Activated CD8-positive, alpha-beta memory T cell treated with anti-CD3 and anti-CD28 coated beads, Interleukin-2, amount 10 ng/mL, durations not matched to agents 7 days and 5 days (primary cell): ENCODE results near the gene POLR3E. TPM values are rescaled to one million over a fixed set of nuclear protein-coding genes. Genes with fewer than 3 reads are reported as not detected.
A peak's percentile ranks its signal among the peaks of the same experiment; 100 is the strongest.
"Not testable (repeated sequence)": the region's sequence is repeated elsewhere in the genome, so short reads cannot be mapped to it uniquely, and the experiment has no call there.

Experiments
- ATAC-seq: fragments of 150-1000 bp; cut with Tn5 transposase; one replicate; pipeline ENCODE4 v1.10.0; 2021; ENCODE audit warnings: moderate library complexity
- CTCF ChIA-PET: fragments of 350-600 bp; sonication (Branson Sonifier 250); formaldehyde crosslinking; loops from one replicate; lab custom pipeline; 2021; ENCODE audit warnings: antibody characterized with exemption; lab: Charles Lee
- DNase-seq: peaks from one replicate; pipeline ENCODE4 v3.0.0-alpha.2; 2020
- H3K27ac Mint-ChIP-seq: one replicate; pipeline ENCODE4 v1.8.0; 2021; ENCODE audit warnings: mild to moderate bottlenecking, mixed read lengths
- H3K27me3 Mint-ChIP-seq: one replicate; pipeline ENCODE4 v1.8.0; 2021; ENCODE audit warnings: mixed read lengths
- H3K36me3 Mint-ChIP-seq: one replicate; pipeline ENCODE4 v1.8.0; 2021; ENCODE audit warnings: mild to moderate bottlenecking, mixed read lengths
- H3K4me1 Mint-ChIP-seq: one replicate; pipeline ENCODE4 v1.8.0; 2021; ENCODE audit warnings: mixed read lengths
- H3K4me3 Mint-ChIP-seq: one replicate; pipeline ENCODE4 v1.8.0; 2021; ENCODE audit warnings: mild to moderate bottlenecking, moderate library complexity, mixed read lengths
- H3K9me3 Mint-ChIP-seq: one replicate; pipeline ENCODE4 v1.8.0; 2022; ENCODE audit warnings: low read depth, mixed read lengths
- total RNA-seq, 2 experiments: library from RNA; stranded (reverse); gene quantifications; one replicate each; pipeline ENCODE4 v1.2.3, GENCODE V29; 2021

Gene POLR3E
- total RNA-seq, 2 experiments from 2014 or later: 56.5 to 88.0 TPM

DNA sequence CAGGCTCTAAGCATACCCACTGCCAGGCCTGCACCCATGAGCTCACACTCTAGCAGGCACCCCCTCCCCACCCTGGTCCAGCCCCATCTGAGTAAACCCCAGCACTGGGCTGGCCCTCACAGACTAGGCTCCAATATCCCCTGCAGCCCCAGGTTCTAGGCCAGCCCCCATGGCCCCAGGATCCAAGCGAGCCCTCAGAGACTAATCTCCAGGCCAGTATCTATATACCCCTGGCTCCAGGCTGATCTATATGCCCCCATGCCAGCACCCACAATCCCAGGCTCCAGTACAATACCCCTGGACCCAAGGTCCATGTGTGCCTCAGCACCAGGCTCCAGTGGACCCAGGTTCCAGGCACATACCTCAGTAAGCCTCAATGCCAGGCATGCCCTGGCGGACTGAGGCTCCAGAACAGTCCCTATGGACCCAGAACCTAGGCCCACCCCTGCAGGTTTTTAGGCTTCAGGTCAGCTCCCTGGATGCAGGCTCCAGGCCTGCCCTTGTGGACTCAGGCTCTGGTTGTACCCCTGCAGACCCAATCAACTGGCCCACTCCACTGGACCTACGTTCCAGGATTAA lies 38.5 kb downstream of the POLR3E start:
- Mint-ChIP-seq H3K36me3 (peaks cover 81% of the 10 kb centered on the region), H3K9me3 (peaks cover 24% of the 10 kb centered on the region), H3K27ac (no peak overlapping the region), H3K27me3 (no peaks in the 10 kb centered on the region), H3K4me3 (no peak overlapping the region), H3K4me1 (peaks cover 6% of the 10 kb centered on the region)
- DNase-seq (no peak), ATAC-seq (no peak)
- CTCF ChIA-PET: no interaction called here

DNA sequence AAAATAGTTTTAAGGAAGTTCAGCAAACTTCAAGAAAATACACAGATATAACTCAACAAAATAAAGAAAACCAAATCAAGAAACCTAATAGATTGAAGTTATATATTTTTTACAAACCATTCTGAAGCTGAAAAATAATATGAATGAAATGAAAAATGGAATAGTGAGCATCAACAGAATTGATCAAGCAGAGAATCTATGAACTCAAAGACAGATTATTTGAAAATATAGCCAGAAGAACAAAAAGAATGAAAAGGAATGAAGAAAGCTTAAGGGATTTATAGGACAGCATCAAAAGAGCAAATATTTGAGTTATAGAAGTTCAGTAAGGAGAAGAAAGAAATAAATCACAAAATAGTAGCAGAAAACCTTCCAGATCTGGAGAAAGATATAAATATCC lies 39.4 kb downstream of the POLR3E start:
- Mint-ChIP-seq H3K4me1 (peaks cover 6% of the 10 kb centered on the region), H3K36me3 (peaks cover 84% of the 10 kb centered on the region), H3K9me3 (peaks cover 24% of the 10 kb centered on the region), H3K4me3 (no peak overlapping the region), H3K27ac (no peak overlapping the region), H3K27me3 (no peaks in the 10 kb centered on the region)
- DNase-seq (no peak), ATAC-seq (no peak)
- CTCF ChIA-PET: interaction anchor here (1.1 to 1.5 kb wide), 2 partner anchors 15 to 18 kb away, joined by 5 to 8 read pairs; no protein-coding TSS in a partner anchor

DNA sequence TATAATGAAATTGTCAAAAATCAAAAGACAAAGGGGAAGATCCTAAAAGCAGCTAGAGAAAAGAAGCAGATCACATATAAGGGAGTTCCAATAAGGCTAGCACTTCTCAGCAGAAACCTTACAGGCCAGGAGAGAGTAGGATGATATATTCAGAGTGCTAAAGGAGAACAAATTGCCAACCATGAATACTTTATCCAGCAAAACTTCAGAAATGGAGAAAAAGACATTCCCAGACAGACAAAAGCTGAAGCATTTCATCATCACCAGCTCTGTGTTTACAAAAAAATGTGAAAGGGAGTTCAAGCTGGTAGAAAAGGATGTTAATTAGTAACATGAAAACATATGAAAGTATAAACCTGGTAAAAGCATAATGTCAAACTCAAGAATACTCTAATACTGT lies 39.8 kb downstream of the POLR3E start:
- Mint-ChIP-seq H3K27me3 (no peaks in the 10 kb centered on the region), H3K4me3 (no peak overlapping the region), H3K27ac (no peak overlapping the region), H3K36me3 (peaks cover 84% of the 10 kb centered on the region), H3K9me3 (peaks cover 24% of the 10 kb centered on the region), H3K4me1 (peaks cover 6% of the 10 kb centered on the region)
- CTCF ChIA-PET: interaction anchor here (1.1 to 1.6 kb wide), 3 partner anchors 16 to 60 kb away, joined by 3 to 8 read pairs (median 5); no protein-coding TSS in a partner anchor
- ATAC-seq: no peak
- DNase-seq: no peak

DNA sequence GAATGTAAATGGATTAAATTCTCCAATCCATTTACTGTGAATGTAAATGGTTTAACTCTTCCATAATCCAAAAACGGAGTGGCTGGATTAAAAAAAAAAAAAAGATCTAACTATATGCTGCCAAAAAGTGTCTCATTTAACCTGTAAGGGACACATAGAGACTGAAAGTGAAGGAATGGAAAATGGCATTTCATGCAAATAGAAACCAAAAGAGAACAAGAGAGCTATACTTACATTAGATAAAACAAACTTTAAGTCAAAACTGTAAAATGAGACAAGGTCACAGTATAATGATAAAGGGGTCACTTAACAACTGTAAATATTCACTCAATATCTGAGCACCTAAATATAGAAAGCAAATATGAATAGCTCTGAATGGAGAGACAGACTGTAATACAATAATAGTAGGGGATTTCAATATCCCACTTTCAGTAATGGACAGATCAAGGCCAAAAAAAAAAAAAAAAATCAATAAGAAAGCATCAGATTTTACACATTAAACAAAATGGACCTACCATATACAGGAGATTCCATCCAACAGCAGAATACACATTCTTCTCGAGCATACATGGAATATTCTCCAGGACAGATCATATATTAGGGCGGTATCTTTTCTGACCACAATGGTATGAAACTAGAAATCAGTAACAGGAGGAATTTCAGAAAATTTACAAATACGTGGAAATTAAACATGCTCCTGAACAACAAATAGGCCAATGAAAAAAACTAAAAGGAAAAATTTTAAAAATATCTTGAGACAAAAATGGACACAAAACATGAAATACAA lies 40.8 kb downstream of the POLR3E start:
- H3K27me3 Mint-ChIP-seq: no peaks in the 10 kb centered on the region
- peaks cover 6% of the 10 kb centered on the region for H3K4me1 Mint-ChIP-seq
- peaks cover 24% of the 10 kb centered on the region for H3K9me3 Mint-ChIP-seq
- ATAC-seq (no peak), DNase-seq (no peak)
- no peak overlapping the region for H3K27ac Mint-ChIP-seq
- H3K36me3 Mint-ChIP-seq: peaks cover 86% of the 10 kb centered on the region
- H3K4me3 Mint-ChIP-seq: no peak overlapping the region
- CTCF ChIA-PET: interaction anchor here (0.6 to 1.6 kb wide), 5 partner anchors 17 to 78 kb away, joined by 3 to 8 read pairs (median 3); no protein-coding TSS in a partner anchor

DNA sequence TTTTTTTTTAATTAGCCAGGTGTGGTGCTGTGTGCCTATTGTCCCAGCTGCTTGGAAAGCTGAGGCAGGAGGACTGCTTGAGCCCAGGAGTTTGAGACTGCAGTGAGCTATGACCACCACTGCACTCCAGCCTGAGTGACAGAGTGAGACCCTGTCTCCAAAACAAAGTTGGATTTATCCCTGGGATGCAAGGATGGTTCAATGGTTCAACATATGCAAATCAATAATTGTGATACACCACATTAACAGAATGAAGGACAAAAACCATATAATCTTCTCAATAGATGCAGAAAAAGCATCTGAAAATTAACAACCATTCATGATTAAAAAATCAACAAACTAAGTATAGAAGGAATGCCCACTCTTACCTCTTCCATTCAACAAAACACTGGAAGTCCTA lies 43.7 kb downstream of the POLR3E start:
- Mint-ChIP-seq H3K9me3 (peaks cover 24% of the 10 kb centered on the region), H3K4me1 (peaks cover 6% of the 10 kb centered on the region), H3K27me3 (no peaks in the 10 kb centered on the region), H3K4me3 (no peak overlapping the region), H3K36me3 (peaks cover 70% of the 10 kb centered on the region), H3K27ac (no peak overlapping the region)
- CTCF ChIA-PET: no interaction called here
- DNase-seq (no peak), ATAC-seq (no peak)

DNA sequence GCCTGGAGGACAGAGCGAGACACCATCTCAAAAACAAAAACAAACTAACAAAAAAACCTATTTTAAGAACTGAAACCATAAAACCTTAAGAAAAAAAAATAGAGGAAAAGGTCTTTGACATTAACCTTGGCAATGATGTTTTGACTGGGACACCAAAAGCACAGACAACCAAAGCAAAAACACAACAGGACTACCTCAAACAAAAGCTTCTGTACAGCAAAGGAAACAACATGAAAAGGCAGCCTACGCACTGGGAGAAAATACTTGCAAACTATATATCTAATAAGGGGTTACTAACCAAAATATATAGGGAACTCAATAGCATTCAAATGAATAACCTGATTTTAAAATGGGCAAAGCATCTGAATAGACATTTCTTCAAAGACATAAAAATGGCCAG lies 44.9 kb downstream of the POLR3E start:
- Mint-ChIP-seq H3K36me3 (peaks cover 70% of the 10 kb centered on the region), H3K27me3 (no peaks in the 10 kb centered on the region), H3K27ac (no peak overlapping the region), H3K4me1 (peaks cover 6% of the 10 kb centered on the region), H3K4me3 (no peak overlapping the region), H3K9me3 (peaks cover 14% of the 10 kb centered on the region)
- no peak for ATAC-seq
- CTCF ChIA-PET: interaction anchor here (1.0 kb wide), 1 partner anchor 12 kb away, joined by 3 read pairs; no protein-coding TSS in a partner anchor
- DNase-seq: no peak

DNA sequence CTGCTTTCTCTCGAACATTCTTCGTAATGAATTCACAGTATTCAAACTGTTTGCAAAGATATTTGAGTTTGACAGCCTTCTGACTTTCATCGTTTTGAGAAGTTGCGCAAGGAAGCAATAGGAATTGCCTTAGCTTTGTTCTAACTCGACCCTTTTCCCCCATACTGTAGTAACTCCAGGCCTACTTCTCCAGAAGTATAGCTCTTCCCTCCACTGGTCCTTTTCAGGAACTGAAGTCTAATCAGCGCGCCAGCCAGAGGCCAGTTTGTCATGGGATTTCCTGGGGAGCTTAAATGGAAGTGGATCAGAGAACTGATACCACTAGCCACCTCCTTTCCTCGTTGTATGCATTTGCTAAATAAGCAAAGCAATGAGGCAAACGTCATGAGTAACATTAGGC lies 49.3 kb downstream of the POLR3E start:
- no peak overlapping the region for H3K27ac Mint-ChIP-seq
- no peak for DNase-seq
- H3K9me3 Mint-ChIP-seq: no peaks in the 10 kb centered on the region
- H3K4me1 Mint-ChIP-seq: peaks cover 3% of the 10 kb centered on the region
- no peak for ATAC-seq
- H3K36me3 Mint-ChIP-seq: peaks cover 69% of the 10 kb centered on the region
- CTCF ChIA-PET: interaction anchor here (1.2 to 1.3 kb wide), 3 partner anchors 11 to 28 kb away, joined by 3 to 5 read pairs (median 3); no protein-coding TSS in a partner anchor
- H3K4me3 Mint-ChIP-seq: no peak overlapping the region
- H3K27me3 Mint-ChIP-seq: no peaks in the 10 kb centered on the region

DNA sequence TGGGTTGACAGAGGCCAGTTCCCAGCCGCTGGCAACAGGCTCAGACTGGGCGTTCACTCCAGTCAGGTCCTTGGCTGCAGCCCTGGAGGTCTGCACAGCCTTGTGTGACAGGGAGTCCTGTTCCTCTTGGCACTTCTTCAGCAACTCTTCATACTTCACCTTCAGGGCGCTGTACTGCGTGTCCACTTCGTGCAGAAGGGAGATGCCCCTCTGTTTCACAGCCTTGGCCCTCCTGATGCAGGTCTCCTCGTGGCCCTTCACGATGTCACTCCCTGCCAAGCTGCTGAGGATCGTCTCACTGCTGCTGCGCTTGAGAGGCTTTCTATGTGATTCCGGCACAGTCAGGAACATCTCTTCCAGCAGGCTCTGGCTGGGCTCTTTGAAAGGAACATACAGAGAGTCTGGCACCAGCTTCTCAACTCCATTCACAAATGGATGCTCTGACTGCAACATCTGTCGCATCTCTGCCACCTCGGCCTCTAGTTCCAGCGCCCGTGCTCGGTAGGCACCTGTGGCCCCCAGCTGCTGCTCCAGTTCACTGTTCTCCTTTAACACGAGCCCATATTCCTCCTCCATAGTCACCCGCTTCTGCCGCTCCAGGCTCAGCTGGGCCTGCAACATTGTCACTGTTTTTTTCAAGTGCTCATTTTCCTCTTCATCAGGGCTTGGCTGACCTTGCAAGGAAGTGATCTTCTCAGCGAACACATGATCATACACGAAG lies 50.1 kb downstream of the POLR3E start:
- Mint-ChIP-seq H3K27ac (peak overlapping the region; percentile 25), H3K27me3 (no peaks in the 10 kb centered on the region), H3K4me3 (no peak overlapping the region), H3K36me3 (peaks cover 69% of the 10 kb centered on the region), H3K4me1 (peaks cover 3% of the 10 kb centered on the region), H3K9me3 (no peaks in the 10 kb centered on the region)
- CTCF ChIA-PET: interaction anchor here (1.2 kb wide), 1 partner anchor 14 kb away, joined by 3 read pairs; no protein-coding TSS in a partner anchor
- DNase-seq (no peak), ATAC-seq (no peak)

DNA sequence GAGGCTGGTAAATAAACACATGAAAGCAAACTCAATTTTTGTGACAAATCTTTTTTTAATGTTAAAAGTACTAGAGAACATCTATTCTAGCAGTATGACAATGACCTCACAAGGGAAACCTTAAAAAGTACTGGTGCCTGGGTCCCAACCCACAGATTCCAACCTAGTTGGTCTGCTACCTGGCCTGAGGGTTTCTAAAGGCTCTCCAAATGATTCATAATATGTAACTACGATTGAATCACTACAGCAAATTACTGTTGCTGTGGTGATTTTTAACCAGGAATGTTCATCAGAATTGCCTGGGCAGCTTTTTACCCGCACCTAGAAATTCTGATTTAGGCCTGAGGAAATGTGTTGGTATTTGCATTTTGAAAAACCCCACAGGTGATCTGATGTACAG lies 51.1 kb downstream of the POLR3E start:
- H3K9me3 Mint-ChIP-seq: no peaks in the 10 kb centered on the region
- DNase-seq: no peak
- peaks cover 68% of the 10 kb centered on the region for H3K36me3 Mint-ChIP-seq
- H3K4me3 Mint-ChIP-seq: no peak overlapping the region
- no peak overlapping the region for H3K27ac Mint-ChIP-seq
- H3K27me3 Mint-ChIP-seq: no peaks in the 10 kb centered on the region
- ATAC-seq: no peak
- peaks cover 6% of the 10 kb centered on the region for H3K4me1 Mint-ChIP-seq
- CTCF ChIA-PET: no interaction called here

DNA sequence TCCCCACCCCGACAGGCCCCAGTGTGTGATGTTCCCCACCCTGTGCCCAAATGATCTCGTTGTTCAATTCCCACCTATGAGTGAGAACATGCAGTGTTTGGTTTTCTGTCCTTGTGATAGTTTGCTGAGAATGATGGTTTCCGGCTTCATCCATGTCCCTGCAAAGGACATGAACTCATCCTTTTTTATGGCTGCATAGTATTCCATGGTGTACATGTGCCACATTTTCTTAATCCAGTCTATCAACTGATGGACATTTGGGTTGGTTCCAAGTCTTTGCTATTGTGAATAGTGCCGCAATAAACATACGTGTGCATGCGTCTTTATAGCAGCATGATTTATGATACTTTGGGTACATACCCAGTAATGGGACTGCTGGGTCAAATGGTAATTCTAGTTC lies 53.8 kb downstream of the POLR3E start:
- CTCF ChIA-PET, H3K27me3 Mint-ChIP-seq, ATAC-seq, DNase-seq, H3K4me3 Mint-ChIP-seq, H3K9me3 Mint-ChIP-seq, H3K27ac Mint-ChIP-seq: not testable (repeated sequence)
- H3K4me1 Mint-ChIP-seq: peaks cover 30% of the 10 kb centered on the region
- peaks cover 66% of the 10 kb centered on the region for H3K36me3 Mint-ChIP-seq

DNA sequence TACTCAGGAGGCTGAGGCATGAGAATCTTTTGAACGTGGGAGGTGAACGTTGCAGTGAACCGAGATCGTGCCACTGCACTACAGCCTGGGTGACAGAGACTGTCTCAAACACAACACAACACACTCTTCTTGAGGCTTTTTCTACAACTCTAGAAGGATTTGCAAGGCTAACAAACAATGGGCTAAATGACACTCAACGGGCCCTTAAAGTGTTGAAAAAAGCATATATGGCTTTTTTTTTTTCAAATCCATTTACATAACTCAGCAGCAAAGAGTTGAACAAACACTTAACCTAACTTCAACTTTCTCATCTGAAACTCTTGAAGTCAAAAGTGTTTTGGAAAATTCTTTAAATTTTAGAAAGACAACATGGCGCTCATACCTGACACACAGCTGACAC lies 54.9 kb downstream of the POLR3E start:
- DNase-seq: no peak
- Mint-ChIP-seq H3K4me3 (no peak overlapping the region), H3K27ac (no peak overlapping the region), H3K9me3 (no peaks in the 10 kb centered on the region), H3K27me3 (no peaks in the 10 kb centered on the region), H3K36me3 (peaks cover 55% of the 10 kb centered on the region), H3K4me1 (peaks cover 37% of the 10 kb centered on the region)
- CTCF ChIA-PET: interaction anchor here (1.2 to 2.0 kb wide), 2 partner anchors 18 to 31 kb away, joined by 4 to 7 read pairs; no protein-coding TSS in a partner anchor
- ATAC-seq: no peak

DNA sequence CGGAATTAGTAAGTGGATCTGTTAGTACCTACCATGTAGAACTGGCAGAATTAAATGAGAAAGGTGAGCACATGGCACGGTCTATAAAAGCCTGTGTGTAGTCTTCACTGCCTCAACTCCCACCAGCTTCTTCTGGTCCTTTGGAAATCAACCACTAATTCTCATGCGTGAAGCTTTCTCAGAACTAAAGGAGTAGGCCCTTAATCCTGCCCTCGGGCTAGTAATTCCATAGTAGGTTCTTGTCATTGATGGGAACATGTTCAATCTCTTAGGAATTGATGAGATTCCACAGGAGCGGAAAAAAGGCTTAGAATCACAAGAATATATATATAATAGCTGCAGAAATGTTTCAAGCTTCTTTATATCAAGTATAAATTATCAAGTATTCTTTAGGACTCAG lies 55.5 kb downstream of the POLR3E start:
- H3K4me3 Mint-ChIP-seq: no peak overlapping the region
- H3K9me3 Mint-ChIP-seq: no peaks in the 10 kb centered on the region
- H3K27ac Mint-ChIP-seq: no peak overlapping the region
- H3K27me3 Mint-ChIP-seq: no peaks in the 10 kb centered on the region
- CTCF ChIA-PET: interaction anchor here (1.1 to 2.0 kb wide), 4 partner anchors 15 to 32 kb away, joined by 3 to 9 read pairs (median 4); no protein-coding TSS in a partner anchor
- peaks cover 53% of the 10 kb centered on the region for H3K36me3 Mint-ChIP-seq
- ATAC-seq (no peak), DNase-seq (no peak)
- peaks cover 42% of the 10 kb centered on the region for H3K4me1 Mint-ChIP-seq
